Astrocyte (in vitro differentiated cells and primary cell): ENCODE measurements around the gene ADAMTS20. TPM values are rescaled to one million over a fixed set of nuclear protein-coding genes. Genes with fewer than 3 reads are reported as not detected.

ENCODE experiments used
- DNase-seq: peaks from one replicate; pipeline ENCODE4 v3.0.0-alpha.2; 2010; ENCODE audit warnings: low read depth
- FAIRE-seq: peaks from 2 replicates; lab custom pipeline; 2011; peaks lifted over from hg19 to GRCh38; lab: Jason Lieb, UNC
- H2AFZ ChIP-seq: 2 replicates; pipeline ENCODE4 v1.6.0; 2012; ENCODE audit warnings: low read depth, low read length, inconsistent platforms
- H3K27ac ChIP-seq: 2 replicates; pipeline ENCODE4 v1.5.1; 2011; ENCODE audit warnings: low read depth, low read length, inconsistent platforms
- H3K27me3 ChIP-seq: 2 replicates; pipeline ENCODE4 v1.6.0; 2011; ENCODE audit warnings: low read length, inconsistent platforms; ENCODE audit not compliant: insufficient read depth
- H3K36me3 ChIP-seq: 2 replicates; pipeline ENCODE4 v1.5.1; 2011; ENCODE audit warnings: low read length, inconsistent platforms; ENCODE audit not compliant: insufficient read depth
- H3K4me1 ChIP-seq: 2 replicates; pipeline ENCODE4 v1.5.1; 2011; ENCODE audit warnings: low read length, inconsistent platforms; ENCODE audit not compliant: insufficient read depth
- H3K4me2 ChIP-seq: 2 replicates; pipeline ENCODE4 v1.6.0; 2012; ENCODE audit warnings: low read length, inconsistent platforms
- H3K4me3 ChIP-seq: 2 replicates; pipeline ENCODE4 v1.5.1; 2011; ENCODE audit warnings: low read depth, mild to moderate bottlenecking, low read length, inconsistent platforms; ENCODE audit not compliant: insufficient read depth
- H3K79me2 ChIP-seq: 2 replicates; pipeline ENCODE4 v1.6.0; 2012; ENCODE audit warnings: mild to moderate bottlenecking, low read length, inconsistent platforms; ENCODE audit not compliant: insufficient read depth
- H3K9ac ChIP-seq: 2 replicates; pipeline ENCODE4 v1.6.0; 2012; ENCODE audit warnings: mild to moderate bottlenecking, low read length, inconsistent platforms
- H3K9me3 ChIP-seq: 2 replicates; pipeline ENCODE4 v1.5.1; 2012; ENCODE audit warnings: low read depth, mild to moderate bottlenecking, low read length, inconsistent platforms; ENCODE audit not compliant: insufficient read depth
- H4K20me1 ChIP-seq: 2 replicates; pipeline ENCODE4 v1.6.0; 2012; ENCODE audit warnings: low read length, inconsistent platforms; ENCODE audit not compliant: insufficient read depth
- H3K27ac Mint-ChIP-seq: one replicate; pipeline ENCODE4 v1.8.0; 2021; ENCODE audit warnings: mild to moderate bottlenecking, mixed read lengths; ENCODE audit not compliant: unreplicated experiment
- H3K27me3 Mint-ChIP-seq: one replicate; pipeline ENCODE4 v1.8.0; 2021; ENCODE audit warnings: low read depth, mixed read lengths; ENCODE audit not compliant: unreplicated experiment
- H3K36me3 Mint-ChIP-seq: one replicate; pipeline ENCODE4 v1.8.0; 2021; ENCODE audit warnings: low read depth, mixed read lengths; ENCODE audit not compliant: unreplicated experiment
- H3K4me1 Mint-ChIP-seq: one replicate; pipeline ENCODE4 v1.8.0; 2021; ENCODE audit warnings: low read depth, mixed read lengths; ENCODE audit not compliant: unreplicated experiment
- H3K4me3 Mint-ChIP-seq: one replicate; pipeline ENCODE4 v1.8.0; 2021; ENCODE audit warnings: mild to moderate bottlenecking, moderate library complexity, mixed read lengths; ENCODE audit not compliant: unreplicated experiment
- H3K9me3 Mint-ChIP-seq: one replicate; pipeline ENCODE4 v1.8.0; 2021; ENCODE audit warnings: mild to moderate bottlenecking, mixed read lengths; ENCODE audit not compliant: unreplicated experiment
- EZH2 ChIP-seq: IDR thresholded peaks from 2 replicates; pipeline ENCODE4 v1.6.1; 2012; ENCODE audit warnings: mild to moderate bottlenecking, low read length, inconsistent platforms; ENCODE audit not compliant: insufficient read depth
- total RNA-seq: library from RNA; stranded (reverse); gene quantifications from 2 replicates; pipeline ENCODE4 v1.2.1, GENCODE V29; 2021
- TF ChIP-seq, protein P1 (sequence below): IDR thresholded peaks from 2 replicates; pipeline ENCODE4 v1.5.1; 2011; ENCODE audit warnings: low read depth, mild to moderate bottlenecking, inconsistent platforms, low read length, moderate library complexity; ENCODE audit not compliant: insufficient read depth

ADAMTS20 gene
- total RNA-seq, 1 donor from 2014 or later = 0.66 TPM

DNA sequence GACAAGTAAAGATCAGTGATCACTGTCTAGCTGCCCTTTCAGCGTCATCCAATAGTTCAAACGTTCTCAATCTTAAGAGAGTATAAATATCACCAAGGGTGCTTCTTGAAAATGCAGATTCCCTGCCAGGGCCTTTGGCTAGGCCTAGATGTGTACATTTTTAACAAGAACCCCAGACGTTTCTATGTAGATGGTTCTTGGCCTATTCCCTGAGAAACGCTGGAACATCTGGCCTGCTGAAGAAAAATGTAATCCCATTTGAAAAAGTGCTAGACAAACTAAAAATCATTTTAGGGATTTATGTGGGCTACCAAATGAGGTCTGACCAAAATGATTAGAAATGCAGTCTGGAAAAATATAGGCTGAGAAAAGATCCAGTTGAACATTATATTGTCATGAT, 231.7 kb downstream of the ADAMTS20 start:
- no peak for FAIRE-seq
- Histone ChIP-seq H3K9me3 (no peaks in the 10 kb centered on the region), H4K20me1 (no peaks in the 10 kb centered on the region), H3K27me3 (no peaks in the 10 kb centered on the region), H3K27ac (no peak overlapping the region), H2AFZ (no peak overlapping the region), H3K9ac (no peak overlapping the region), H3K36me3 (no peaks in the 10 kb centered on the region), H3K79me2 (no peaks in the 10 kb centered on the region), H3K4me2 (no peak overlapping the region), H3K4me1 (peaks cover 6% of the 10 kb centered on the region), H3K4me3 (no peak overlapping the region)
- no peak for DNase-seq
- Mint-ChIP-seq H3K4me1 (no peaks in the 10 kb centered on the region), H3K27ac (no peak overlapping the region), H3K36me3 (no peaks in the 10 kb centered on the region), H3K9me3 (no peaks in the 10 kb centered on the region), H3K27me3 (no peaks in the 10 kb centered on the region), H3K4me3 (no peak overlapping the region)
- TF ChIP-seq, protein P1, sequence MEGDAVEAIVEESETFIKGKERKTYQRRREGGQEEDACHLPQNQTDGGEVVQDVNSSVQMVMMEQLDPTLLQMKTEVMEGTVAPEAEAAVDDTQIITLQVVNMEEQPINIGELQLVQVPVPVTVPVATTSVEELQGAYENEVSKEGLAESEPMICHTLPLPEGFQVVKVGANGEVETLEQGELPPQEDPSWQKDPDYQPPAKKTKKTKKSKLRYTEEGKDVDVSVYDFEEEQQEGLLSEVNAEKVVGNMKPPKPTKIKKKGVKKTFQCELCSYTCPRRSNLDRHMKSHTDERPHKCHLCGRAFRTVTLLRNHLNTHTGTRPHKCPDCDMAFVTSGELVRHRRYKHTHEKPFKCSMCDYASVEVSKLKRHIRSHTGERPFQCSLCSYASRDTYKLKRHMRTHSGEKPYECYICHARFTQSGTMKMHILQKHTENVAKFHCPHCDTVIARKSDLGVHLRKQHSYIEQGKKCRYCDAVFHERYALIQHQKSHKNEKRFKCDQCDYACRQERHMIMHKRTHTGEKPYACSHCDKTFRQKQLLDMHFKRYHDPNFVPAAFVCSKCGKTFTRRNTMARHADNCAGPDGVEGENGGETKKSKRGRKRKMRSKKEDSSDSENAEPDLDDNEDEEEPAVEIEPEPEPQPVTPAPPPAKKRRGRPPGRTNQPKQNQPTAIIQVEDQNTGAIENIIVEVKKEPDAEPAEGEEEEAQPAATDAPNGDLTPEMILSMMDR = no peak
- no peak for TF ChIP-seq EZH2

DNA sequence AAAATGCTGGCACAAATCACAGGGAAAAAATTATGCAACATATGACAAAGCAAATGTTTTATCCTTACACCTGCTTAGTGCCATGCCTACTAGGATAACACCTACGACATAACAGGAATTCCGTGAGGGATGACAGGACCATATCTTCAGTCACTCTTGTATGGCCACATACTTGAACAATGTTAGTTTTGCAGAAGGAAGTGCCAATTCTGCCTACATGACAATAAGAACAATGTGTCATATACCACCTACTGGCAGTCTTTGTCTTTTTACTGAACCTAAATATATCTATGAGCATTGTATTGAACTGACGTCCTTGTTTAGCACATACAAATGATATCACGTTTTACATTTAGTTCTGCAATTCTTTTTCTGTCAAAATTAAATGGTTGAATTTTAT, 234.0 kb downstream of the ADAMTS20 start:
- Mint-ChIP-seq H3K36me3 (no peaks in the 10 kb centered on the region), H3K4me3 (no peak overlapping the region), H3K9me3 (no peaks in the 10 kb centered on the region), H3K4me1 (no peaks in the 10 kb centered on the region), H3K27ac (no peak overlapping the region), H3K27me3 (no peaks in the 10 kb centered on the region)
- Histone ChIP-seq H3K4me1 (peaks cover 6% of the 10 kb centered on the region), H4K20me1 (no peaks in the 10 kb centered on the region), H3K4me3 (no peak overlapping the region), H3K27me3 (no peaks in the 10 kb centered on the region), H3K4me2 (no peak overlapping the region), H3K27ac (no peak overlapping the region), H2AFZ (no peak overlapping the region), H3K36me3 (no peaks in the 10 kb centered on the region), H3K9ac (no peak overlapping the region), H3K9me3 (no peaks in the 10 kb centered on the region), H3K79me2 (no peaks in the 10 kb centered on the region)
- no peak for DNase-seq
- TF ChIP-seq, protein P1 = no peak
- no peak for TF ChIP-seq EZH2
- FAIRE-seq = no peak

DNA sequence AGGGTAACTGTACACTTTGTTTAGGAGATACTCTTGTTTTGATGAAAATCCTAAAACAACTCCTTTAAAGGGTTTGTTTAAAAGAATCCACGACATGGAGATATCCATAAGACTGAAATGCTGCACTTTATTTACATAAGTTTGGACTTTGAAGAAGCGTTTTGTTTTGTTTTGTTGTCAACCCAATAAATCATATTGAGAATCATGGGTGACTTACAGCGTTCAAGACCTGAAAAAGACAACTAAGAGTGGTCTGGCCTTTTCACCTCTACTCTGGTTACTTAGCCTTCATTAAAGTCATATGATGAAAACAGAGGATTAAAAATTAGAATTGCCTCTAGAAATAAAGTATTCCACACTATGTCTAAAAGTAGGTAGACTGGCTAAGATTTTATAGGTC, 234.8 kb downstream of the ADAMTS20 start:
- Histone ChIP-seq H2AFZ (no peak overlapping the region), H3K79me2 (no peaks in the 10 kb centered on the region), H3K9ac (no peak overlapping the region), H3K4me2 (no peak overlapping the region), H3K4me3 (no peak overlapping the region), H3K27me3 (no peaks in the 10 kb centered on the region), H3K36me3 (no peaks in the 10 kb centered on the region), H3K9me3 (no peaks in the 10 kb centered on the region), H3K27ac (no peak overlapping the region), H4K20me1 (no peaks in the 10 kb centered on the region), H3K4me1 (peaks cover 6% of the 10 kb centered on the region)
- H3K4me3 Mint-ChIP-seq = no peak overlapping the region
- no peak for TF ChIP-seq EZH2
- TF ChIP-seq, protein P1 = no peak
- DNase-seq (no peak), FAIRE-seq (no peak)
- H3K27ac Mint-ChIP-seq = no peak overlapping the region
- H3K9me3 Mint-ChIP-seq = no peaks in the 10 kb centered on the region
- no peaks in the 10 kb centered on the region for H3K4me1 Mint-ChIP-seq
- H3K36me3 Mint-ChIP-seq = no peaks in the 10 kb centered on the region
- H3K27me3 Mint-ChIP-seq = no peaks in the 10 kb centered on the region
